Body of pancreas (tissue), 4 donors: ENCODE measurements around the gene CCN2. TPM values are rescaled to one million over a fixed set of nuclear protein-coding genes. Genes with fewer than 3 reads are reported as not detected.

Experiments
- ATAC-seq: fragments of 150-250 bp; one replicate; pipeline ENCODE4 v1.9.1; 2016
- DNase-seq, 4 donors: peaks; one replicate each; pipeline ENCODE4 v3.0.0-alpha.2; 2019
- H3K27ac ChIP-seq, 4 donors: fragments of 200-600 bp; sonication (generic); 1 replicate in 3 of 4; 2 replicates in 1 of 4; pipeline versions ENCODE4 v1.5.1 to v1.6.1; 2016 to 2019; ENCODE audit warnings: mild to moderate bottlenecking in 1 of 4, mixed read lengths in 1 of 4, moderate library complexity in 1 of 4
- H3K27me3 ChIP-seq, 2 donors: fragments of 200-600 bp; sonication (generic); one replicate each; pipeline ENCODE4 v1.6.0; 2016; ENCODE audit warnings: mild to moderate bottlenecking in 1 of 2
- H3K36me3 ChIP-seq, 2 donors: fragments of 200-600 bp; sonication (generic); replicated peaks in 1 of 2; 2 replicates each; pipeline ENCODE4 v1.5.1; 2016; ENCODE audit warnings: low read depth in 2 of 2; ENCODE audit not compliant: insufficient read depth in 1 of 2
- H3K4me1 ChIP-seq: fragments of 200-600 bp; sonication (generic); one replicate; pipeline ENCODE4 v1.6.0; 2016
- H3K4me3 ChIP-seq, 2 donors: fragments of 200-600 bp; sonication (generic); 1 replicate in 1 of 2; 2 replicates in 1 of 2; pipeline ENCODE4 v1.5.1; 2016 to 2019
- H3K9me3 ChIP-seq, 3 donors: fragments of 200-600 bp; sonication (generic); 1 replicate in 2 of 3; 2 replicates in 1 of 3; pipeline ENCODE4 v1.5.1; 2016
- POLR2A ChIP-seq, 3 donors: fragments of 450-650 bp; IDR thresholded peaks; one replicate each; pipeline ENCODE4 v1.6.1; 2016; ENCODE audit warnings: antibody characterized with exemption in 3 of 3, mild to moderate bottlenecking in 2 of 3
- WGBS, 2 donors: methylation state at CpG; one replicate each; pipeline ENCODE4 v1.1.5; 2017; 5-methylcytosine and 5-hydroxymethylcytosine counted together
- intact Hi-C: fragments of 100-400 bp; cut with DNase I; formaldehyde crosslinking; loops from one replicate; pipeline ENCODE4 v1.15.1; 2023
- total RNA-seq, 2 donors: library from RNA; depleted of rRNA; stranded (reverse); fragments of >200 nt; gene quantifications; one replicate each; pipeline ENCODE4 v1.1.0, GENCODE V29; 2016
- TF ChIP-seq, protein P1 (sequence below), 7 experiments: fragments of 450-650 bp in 4 of 7; fragments of 200-600 bp in 3 of 7; sonication (generic) in 3 of 7; IDR thresholded peaks; one replicate each; pipeline ENCODE4 v1.5.1; 2016 to 2019; ENCODE audit warnings: antibody characterized with exemption in 7 of 7

CCN2 gene
- total RNA-seq, 2 donors from 2014 or later: 109 to 203 TPM

- H3K36me3 ChIP-seq: no peaks in the 10 kb centered on the region
- no peak overlapping the region for H3K27ac ChIP-seq
- ATAC-seq (no peak), DNase-seq (no peak)
- no peak for TF ChIP-seq POLR2A (IDR thresholded peaks at IDR 0.05)
- TF ChIP-seq, protein P1, sequence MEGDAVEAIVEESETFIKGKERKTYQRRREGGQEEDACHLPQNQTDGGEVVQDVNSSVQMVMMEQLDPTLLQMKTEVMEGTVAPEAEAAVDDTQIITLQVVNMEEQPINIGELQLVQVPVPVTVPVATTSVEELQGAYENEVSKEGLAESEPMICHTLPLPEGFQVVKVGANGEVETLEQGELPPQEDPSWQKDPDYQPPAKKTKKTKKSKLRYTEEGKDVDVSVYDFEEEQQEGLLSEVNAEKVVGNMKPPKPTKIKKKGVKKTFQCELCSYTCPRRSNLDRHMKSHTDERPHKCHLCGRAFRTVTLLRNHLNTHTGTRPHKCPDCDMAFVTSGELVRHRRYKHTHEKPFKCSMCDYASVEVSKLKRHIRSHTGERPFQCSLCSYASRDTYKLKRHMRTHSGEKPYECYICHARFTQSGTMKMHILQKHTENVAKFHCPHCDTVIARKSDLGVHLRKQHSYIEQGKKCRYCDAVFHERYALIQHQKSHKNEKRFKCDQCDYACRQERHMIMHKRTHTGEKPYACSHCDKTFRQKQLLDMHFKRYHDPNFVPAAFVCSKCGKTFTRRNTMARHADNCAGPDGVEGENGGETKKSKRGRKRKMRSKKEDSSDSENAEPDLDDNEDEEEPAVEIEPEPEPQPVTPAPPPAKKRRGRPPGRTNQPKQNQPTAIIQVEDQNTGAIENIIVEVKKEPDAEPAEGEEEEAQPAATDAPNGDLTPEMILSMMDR (IDR thresholded peaks at IDR 0.05): no peak
- no peaks in the 10 kb centered on the region for H3K27me3 ChIP-seq
- no peak overlapping the region for H3K4me3 ChIP-seq
- intact Hi-C loops: no loop called here
- no peaks in the 10 kb centered on the region for H3K4me1 ChIP-seq
- no peaks in the 10 kb centered on the region for H3K9me3 ChIP-seq
- 51 to 66% methylated on average over 2 of the region's 2 CpGs for WGBS, 2 donors
Observed at GRCh38 chr6:131937226-131937625, 13.9 kb downstream of the CCN2 start.

GRCh38 chr6:131936156-131936555 lies 15.0 kb downstream of the CCN2 start:
- Histone ChIP-seq H3K4me3 (no peak overlapping the region), H3K9me3 (no peaks in the 10 kb centered on the region), H3K4me1 (peaks cover 7% of the 10 kb centered on the region), H3K27me3 (no peaks in the 10 kb centered on the region), H3K36me3 (no peaks in the 10 kb centered on the region), H3K27ac (no peak overlapping the region)
- TF ChIP-seq POLR2A (IDR thresholded peaks at IDR 0.05): no peak
- TF ChIP-seq, protein P1 (IDR thresholded peaks at IDR 0.05): no peak
- intact Hi-C loops: no loop called here
- DNase-seq: no peak
- 70 to 73% methylated on average over 4 of the region's 4 CpGs for WGBS, 2 donors
- ATAC-seq: no peak

DNA sequence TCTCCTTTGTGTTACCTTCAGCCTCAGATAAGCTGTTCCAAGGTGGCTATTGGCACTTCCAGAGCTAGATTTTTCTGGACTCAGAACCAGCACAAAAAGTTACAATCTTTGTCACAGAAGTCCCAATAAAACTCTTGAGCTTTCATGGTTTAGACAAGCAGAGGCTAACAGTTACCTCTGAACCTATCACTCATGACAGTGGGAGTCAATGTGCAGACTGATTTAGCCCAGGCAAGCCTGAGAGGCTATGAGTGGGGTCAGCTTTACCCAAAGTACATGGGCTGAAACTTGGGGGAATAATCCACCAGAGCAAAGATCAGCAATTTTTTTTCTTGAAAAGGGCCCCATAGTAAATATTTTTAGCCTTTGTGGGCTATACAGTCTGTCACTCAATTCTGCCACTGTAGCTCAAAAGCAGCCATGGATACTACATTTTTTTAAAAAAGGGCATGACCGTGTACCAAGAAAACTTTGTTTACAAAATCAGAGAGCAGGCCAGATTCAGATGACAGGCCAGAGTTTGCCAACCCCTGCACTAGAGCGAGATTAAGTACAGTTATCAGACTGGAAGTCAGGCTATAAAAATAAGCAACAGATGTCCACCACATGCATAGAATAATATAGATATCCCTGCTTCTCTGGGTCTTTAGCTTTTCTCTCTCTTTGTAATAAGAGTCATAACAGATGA lies 20.0 kb downstream of the CCN2 start:
- ATAC-seq: peak; percentile 9
- 14 to 30% methylated on average over 2 of the region's 2 CpGs for WGBS, 2 donors
- no peaks in the 10 kb centered on the region for H3K36me3 ChIP-seq
- H3K27me3 ChIP-seq: no peaks in the 10 kb centered on the region
- peaks cover 10% of the 10 kb centered on the region for H3K4me1 ChIP-seq
- intact Hi-C loops: no loop called here
- TF ChIP-seq, protein P1 (IDR thresholded peaks at IDR 0.05): no peak
- TF ChIP-seq POLR2A (IDR thresholded peaks at IDR 0.05): no peak
- H3K27ac ChIP-seq: no peak overlapping the region
- peak in 2 of 4 donors; percentile 19 to 49 for DNase-seq
- H3K9me3 ChIP-seq: no peaks in the 10 kb centered on the region
- H3K4me3 ChIP-seq: no peak overlapping the region

DNA sequence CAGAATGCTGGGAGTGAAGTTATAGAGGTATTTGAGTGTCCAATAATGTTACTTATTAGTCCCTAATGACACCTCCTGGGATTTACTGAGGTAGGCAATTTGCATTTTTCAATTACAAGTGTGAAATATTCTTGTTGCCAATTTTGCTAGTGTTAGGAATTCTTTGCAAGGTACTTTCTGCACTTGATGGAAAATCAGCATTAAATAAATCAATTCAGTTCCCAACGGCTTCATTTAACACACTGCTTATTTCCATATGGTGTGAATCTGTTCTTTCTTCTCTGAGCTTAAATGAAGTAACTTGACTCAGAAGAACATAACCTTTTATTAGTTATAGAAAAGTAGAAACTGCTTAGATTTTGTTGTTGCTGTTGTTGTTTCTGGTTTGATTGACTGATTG lies 21.2 kb downstream of the CCN2 start:
- intact Hi-C loops: no loop called here
- H3K9me3 ChIP-seq: no peaks in the 10 kb centered on the region
- no peak overlapping the region for H3K27ac ChIP-seq
- H3K36me3 ChIP-seq: no peaks in the 10 kb centered on the region
- H3K27me3 ChIP-seq: no peaks in the 10 kb centered on the region
- TF ChIP-seq POLR2A (IDR thresholded peaks at IDR 0.05): no peak
- TF ChIP-seq, protein P1 (IDR thresholded peaks at IDR 0.05): no peak
- H3K4me1 ChIP-seq: peaks cover 10% of the 10 kb centered on the region
- 76 to 82% methylated on average over 1 of the region's 1 CpG for WGBS, 2 donors
- ATAC-seq: no peak
- no peak overlapping the region for H3K4me3 ChIP-seq
- no peak for DNase-seq

DNA sequence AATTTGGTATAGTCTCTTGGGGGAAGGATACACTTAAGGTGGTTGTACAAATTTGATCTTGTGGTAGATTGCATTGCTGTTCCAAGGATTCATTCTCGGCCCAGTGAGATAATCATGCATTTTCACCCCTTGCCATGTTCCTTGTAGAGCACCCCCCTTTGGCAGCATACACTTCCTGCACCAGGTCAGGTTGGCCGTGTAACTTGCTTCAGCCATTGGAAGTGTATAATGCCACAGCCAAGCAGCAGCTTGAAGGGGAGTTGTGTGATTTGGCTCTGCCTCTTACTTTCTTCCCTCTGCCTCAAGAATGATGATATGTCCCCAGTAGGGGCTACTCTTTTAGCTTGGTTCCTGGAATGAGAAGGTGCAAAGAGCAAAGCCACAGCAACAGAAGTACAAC lies 21.9 kb downstream of the CCN2 start:
- 71 to 72% methylated on average over 2 of the region's 2 CpGs for WGBS, 2 donors
- ATAC-seq: no peak
- no peak for DNase-seq
- intact Hi-C loops: no loop called here
- TF ChIP-seq, protein P1 (IDR thresholded peaks at IDR 0.05): no peak
- TF ChIP-seq POLR2A (IDR thresholded peaks at IDR 0.05): no peak
- Histone ChIP-seq H3K9me3 (no peaks in the 10 kb centered on the region), H3K27me3 (no peaks in the 10 kb centered on the region), H3K4me3 (no peak overlapping the region), H3K36me3 (no peaks in the 10 kb centered on the region), H3K4me1 (peaks cover 10% of the 10 kb centered on the region), H3K27ac (no peak overlapping the region)
